ENCODE results near the gene SNAPC3.
"Not testable (repeated sequence)": the region's sequence is repeated elsewhere in the genome, so short reads cannot be mapped to it uniquely, and the experiment has no call there.

Gene SNAPC3

DNA sequence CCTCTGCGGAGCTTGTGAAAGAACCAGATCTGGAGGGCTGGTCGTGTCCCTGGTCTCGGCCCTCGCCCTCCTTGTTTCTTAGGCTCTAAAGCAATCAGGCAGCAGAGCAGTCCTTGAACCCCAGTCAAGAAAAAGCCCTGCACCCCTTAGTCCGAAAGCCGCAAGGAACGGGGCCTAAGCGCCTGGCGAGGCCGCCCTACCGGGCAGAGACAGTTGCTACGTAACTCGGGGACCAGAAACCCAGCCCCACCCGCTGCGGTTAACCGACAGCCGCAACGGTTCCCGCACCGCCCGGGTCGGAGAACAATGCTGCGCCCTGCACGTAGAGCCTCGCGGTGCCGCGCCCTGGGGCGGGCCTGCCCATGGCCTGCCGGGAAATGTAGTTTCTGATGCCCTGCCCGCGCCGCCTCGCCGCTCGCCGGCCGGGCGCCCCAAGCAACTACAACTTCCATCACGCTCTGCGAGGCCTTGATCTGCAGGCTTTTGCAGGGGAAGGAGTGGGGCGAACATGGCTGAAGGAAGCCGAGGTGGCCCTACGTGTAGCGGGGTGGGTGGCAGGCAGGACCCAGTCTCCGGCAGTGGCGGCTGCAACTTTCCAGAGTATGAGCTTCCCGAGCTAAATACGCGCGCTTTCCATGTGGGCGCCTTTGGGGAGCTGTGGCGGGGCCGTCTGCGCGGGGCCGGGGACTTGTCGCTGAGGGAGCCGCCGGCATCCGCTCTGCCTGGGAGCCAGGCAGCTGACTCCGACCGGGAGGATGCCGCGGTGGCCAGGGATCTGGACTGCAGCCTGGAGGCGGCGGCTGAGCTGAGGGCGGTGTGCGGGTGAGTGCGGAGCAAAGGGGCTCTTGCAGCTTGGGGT lies at the start of gene SNAPC3:
Gene SNAPC3, plus strand, starts transcription at position 505 of the 859 bp plus-strand sequence. Its CDS starts 4 bp downstream, at position 509.
- peak; percentile 97 for DNase-seq (ENCODE audit: low spot score)

DNA sequence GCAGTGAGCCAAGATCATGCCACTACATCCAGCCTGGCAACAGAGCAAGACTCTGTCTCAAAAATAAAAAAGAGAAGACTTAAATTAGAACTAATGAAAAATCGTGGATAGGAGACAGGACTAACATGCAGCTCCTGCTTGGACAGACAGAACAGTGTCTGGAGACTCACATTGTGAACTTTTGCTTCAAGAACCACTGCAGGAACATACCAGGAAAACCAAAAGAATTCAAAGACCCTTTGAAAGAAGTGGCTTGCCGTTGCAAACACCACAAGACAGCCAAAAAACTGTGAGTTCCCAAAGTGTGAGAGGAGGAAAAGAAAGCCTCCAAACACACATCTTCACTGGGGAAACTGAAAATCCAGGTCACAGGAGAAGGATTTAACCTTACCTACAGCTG lies 48.8 kb upstream of the SNAPC3 start:
- DNase-seq (ENCODE audit: low spot score): no peak

DNA sequence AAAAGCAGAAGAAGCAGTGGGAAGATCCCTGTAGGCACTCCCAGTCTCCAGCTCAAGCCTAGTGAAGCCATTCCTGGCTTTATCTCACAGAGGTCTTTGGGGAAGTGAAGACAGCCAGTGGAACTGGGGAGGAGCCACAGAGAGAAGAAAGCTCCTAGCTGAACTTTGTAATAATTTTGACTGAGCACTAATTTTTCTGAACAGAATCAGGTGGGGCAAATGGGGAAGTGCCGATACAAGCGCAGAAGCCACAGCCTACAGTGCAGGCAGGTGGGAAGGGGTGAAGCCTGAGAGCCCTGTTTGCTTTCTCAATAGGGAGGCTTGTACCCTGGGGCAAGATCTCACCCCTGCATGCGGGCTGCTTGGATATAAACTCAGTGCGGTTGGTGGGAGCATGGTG lies 48.4 kb upstream of the SNAPC3 start:
- DNase-seq (ENCODE audit: low spot score): no peak

DNA sequence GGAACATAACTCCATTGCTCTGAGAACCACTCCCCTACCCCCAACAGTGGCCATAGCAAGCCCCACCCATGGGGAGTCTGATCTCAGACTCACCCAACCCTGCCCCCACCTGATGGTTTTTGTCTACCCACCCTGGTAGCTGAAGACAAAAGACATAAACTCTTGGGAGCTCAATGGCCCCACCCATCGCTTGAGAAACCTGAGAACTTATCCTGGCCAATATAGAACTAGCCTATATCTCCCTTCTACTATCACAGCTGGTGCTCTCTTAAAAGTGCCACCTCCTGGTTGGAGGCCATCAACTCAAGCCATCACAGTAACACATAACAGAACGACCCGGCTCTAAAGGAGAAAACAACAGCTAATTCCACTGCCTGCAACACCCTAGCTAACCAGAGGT lies 47.9 kb upstream of the SNAPC3 start:
- no peak for DNase-seq (ENCODE audit: low spot score)

DNA sequence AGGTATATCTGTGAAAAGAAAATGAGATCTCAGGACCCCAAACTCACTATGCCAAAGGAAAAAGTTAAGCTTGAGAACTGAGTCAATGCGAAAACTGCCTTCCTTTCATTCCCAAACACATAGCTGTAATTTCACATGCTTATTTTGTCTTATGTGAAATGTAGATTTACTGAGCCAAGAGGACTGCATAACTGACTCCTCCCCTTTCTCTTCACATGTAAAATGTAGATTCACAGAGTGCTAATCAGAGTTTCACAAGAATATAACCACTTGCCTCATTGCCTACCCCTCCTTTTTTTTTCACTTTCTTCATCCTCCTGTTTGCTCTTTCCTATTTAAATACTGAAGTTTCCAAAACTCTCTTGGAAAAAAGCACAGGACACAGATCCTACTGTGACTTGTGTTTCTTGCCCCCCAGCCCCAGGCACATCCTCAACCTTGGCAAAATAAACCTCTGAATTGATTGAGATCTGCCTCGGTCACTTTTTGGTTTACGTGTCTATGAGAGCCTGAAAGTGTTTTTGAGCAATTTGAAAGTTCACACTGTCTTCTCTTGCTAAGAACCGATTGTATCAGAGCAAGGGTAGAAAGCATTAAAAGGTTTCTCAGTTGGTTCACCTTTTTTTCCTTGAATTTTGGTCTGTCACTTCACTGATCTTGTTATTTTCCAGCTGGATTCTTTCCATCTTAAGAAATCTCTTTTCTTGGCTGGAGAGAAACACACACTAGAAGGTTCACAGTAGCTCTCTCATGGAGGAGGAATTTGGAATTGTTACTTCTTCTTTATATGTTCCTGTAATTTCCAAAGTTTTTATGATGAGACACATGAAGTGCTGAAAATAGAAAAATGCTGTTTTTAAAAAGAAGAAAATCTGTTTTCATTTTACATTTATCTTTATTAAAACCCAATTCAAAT lies 44.8 kb upstream of the SNAPC3 start:
- no peak for DNase-seq (ENCODE audit: low spot score)

DNA sequence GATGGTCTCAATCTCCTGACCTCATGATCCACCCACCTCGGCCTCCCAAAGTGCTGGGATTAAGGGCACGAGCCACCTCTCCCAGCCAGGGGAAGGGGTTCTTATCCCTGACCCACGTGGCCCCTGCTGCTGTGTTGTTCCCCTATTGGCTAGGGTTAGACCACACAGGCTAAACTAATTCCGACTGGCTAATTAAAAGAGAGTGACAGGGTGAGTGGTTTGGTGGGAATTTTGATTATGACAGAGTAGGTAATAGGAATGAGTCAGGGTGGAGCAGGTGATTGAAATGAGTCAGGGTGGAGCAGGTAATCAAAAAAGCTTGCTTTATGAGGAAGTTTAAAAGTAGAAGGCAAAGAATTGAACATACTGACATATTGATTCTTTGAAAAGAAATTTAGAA lies 43.4 kb upstream of the SNAPC3 start:
- DNase-seq (ENCODE audit: low spot score): not testable (repeated sequence)

DNA sequence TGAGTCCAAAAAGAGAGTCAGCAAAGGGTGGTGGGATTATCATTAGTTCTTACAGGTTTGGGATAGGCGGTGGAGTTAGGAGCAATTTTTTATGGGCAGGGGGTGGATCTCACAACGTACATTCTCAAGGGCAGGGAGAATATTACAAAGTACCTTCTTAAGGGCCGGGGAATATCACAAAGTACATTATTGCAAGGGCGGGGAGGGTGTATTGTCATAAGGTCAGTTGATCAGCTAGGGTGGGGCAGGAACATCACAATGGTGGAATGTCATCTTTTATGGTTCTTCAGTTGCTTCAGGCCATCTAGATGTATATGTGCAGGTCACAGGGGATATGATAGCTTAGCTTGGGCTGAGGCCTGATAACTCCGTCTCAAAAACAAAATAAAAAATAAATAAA lies 42.8 kb upstream of the SNAPC3 start:
- DNase-seq (ENCODE audit: low spot score): not testable (repeated sequence)

DNA sequence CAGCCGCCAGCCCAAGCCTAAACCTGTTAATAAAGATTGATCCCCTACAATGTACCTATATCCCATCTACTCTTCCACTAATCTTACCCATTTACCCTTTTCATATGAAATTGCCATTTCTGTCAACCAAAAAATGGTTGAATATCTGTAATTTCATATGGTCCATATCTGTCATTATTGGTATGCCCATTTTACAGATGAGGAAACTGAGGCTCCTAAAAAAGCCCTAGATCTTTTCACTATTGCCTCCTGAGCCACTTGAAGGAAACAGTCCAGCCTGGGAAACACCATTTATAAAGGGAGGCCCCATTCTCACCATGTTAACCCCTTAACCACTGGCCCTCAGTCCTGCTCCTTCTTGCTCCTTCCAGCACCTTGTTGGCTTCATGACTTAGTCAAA lies 41.2 kb upstream of the SNAPC3 start:
- DNase-seq (ENCODE audit: low spot score): no peak

DNA sequence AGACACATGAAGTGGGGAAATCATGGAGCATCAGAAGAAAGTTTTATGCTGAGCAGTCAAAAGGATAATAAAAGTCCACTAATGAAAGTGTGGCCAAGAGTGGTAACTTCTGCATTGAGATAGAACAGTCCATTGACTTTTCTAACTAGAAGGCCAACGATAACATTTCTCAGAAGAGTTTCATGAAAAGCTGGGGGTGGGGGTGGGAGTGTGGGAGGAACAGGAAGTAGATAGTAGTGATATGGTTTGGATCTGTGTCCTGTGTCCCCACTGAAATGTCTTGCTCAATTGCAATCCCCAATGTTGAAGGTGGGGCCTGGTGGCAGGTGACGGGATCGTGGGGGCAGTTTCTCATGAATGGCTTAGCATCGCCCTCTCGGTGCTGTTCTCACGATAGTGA lies 36.2 kb upstream of the SNAPC3 start:
- DNase-seq (ENCODE audit: low spot score): no peak

DNA sequence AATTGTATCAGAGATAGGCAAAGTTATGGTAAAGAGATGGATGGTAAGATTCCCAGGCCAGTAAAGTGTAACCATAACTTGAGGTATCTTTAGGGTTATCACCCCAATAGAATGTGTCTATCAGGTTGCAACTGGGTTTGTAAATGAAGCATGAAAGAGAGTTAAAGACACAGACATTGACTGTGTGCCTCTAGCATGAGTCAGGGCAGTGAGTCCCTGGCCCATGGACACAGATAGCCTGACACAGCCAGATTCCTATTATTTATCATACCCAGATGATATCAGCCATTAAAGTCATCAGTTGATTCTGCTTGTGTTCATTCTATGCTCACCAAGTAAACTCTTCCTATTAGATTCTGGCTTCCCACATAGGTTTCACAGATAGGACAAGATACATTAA lies 33.5 kb upstream of the SNAPC3 start:
- DNase-seq (ENCODE audit: low spot score): peak; percentile 69

DNA sequence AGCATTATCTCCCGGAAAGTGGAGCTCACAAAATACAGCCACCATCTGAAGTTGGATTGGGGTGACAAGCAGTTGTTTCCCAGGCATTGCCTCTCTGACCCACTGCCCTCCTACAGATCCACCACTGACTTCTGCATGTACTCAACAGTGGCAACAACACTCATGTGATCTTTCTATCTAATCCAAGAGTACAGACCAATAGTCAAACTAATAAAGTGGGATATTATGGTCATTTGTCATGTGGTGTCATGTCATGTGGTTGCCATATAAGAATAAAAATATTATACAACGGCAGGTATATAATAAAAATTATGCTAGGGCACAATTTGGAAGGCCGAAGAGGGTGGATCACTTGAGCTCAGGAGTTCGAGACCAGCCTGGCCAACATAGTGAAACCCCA lies 33.0 kb upstream of the SNAPC3 start:
- no peak for DNase-seq (ENCODE audit: low spot score)

DNA sequence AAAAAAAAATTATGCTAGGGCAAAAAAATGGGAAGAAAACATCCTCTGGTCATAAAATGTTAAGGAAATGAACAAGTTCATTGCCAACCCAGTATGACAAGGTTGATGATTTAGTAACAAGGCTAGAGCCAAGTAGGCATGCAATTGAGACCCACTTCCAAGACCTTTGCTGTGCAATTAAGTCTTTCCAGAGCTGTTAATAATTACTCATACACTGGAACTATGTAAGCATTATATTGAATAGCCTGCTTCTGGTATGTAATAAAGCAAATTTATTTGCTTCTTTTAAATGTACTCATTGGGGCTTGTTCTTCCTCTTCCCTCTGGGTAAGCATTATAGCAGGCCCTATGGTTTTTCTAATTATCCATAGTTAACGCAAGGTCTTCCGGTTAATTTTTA lies 32.5 kb upstream of the SNAPC3 start:
- peak; percentile 35 for DNase-seq (ENCODE audit: low spot score)

DNA sequence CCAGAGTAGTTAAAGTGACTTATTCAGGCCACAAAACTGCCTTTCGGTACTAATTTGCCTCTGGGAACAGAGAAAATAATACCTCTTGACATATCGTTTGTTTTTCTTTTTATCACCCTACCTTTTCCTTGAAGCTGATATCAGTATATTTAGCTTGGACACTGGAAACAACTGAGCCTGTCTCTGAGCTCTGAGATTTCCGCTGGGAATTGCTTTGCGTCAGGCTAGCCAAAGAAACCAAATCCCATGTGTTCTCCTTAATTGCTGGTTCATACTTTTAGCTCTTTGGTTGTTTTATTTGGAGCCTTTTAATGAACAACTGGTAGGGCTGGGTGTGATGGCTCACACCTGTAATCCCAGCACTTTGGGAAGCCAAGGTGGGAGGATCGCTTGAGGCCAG lies 30.3 kb upstream of the SNAPC3 start:
- no peak for DNase-seq (ENCODE audit: low spot score)

DNA sequence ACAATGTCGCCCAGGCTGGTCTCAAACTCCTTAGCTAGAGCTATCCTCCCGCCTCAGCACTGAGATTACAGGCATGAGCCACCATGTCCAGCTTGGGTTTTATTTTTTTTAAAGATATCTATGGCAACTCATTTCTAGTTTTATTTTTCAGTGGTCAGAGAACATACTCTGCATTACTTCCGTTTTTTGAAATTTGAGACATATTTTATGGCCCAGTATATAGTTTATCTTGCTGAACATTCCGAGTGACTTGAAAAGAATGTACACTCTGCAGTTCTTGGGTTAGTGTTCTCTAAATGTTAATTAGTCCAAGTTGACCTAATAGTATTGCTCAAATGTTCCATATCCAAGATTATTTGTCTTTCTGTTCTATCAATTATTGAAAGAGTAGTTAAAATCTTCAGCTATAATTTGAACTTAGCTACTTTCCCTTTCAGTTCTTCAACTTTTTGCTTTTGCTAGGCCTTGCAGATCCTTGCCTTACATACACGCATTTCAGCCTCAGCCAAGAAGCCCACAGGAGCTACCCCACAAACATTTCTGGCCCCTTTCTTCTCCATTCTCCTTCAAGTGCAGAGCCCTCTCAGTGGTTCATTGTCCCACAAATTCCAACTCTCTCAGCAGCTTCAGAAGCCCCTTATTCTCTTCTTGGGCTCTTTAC lies 22.3 kb upstream of the SNAPC3 start:
- no peak for DNase-seq (ENCODE audit: low spot score)

DNA sequence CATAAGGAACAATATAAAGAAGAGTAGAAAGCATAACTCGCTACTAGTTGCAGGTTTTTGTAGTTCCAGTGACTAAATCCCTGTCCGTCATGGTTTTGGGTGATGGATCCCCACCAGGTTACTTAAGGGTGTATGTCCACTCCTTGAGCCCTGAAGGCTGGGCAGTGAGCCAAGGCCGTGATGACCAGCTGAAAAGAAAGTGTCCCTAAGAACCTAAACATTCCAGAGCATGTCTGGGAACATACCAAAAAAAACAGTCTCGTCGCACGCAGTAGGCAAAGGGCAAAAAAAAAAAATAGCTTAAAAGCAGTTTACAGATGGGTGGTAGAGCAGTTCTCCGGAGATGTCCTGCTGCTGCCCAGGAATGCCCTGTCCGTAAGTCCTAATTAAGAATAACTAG lies 21.4 kb upstream of the SNAPC3 start:
- DNase-seq (ENCODE audit: low spot score): peak; percentile 50

DNA sequence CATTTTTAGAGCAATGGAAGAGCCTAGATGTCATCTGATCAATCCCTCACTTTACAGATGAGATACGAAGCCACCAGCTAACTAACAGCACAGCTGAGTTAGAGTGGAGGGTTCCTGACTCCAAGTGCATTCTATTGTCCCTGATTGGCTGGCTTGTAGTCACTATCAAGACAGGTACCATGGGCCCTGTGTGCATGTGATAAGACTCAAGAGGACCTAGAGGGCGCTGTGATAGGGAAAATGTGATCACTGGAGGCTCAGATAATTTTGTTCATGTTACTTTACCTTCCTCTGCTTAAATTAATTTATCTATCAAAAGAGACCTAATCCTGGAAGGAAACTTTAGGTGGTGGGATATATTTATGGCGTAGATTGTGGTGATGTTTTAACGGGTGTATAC lies 19.5 kb upstream of the SNAPC3 start:
- DNase-seq (ENCODE audit: low spot score): no peak

DNA sequence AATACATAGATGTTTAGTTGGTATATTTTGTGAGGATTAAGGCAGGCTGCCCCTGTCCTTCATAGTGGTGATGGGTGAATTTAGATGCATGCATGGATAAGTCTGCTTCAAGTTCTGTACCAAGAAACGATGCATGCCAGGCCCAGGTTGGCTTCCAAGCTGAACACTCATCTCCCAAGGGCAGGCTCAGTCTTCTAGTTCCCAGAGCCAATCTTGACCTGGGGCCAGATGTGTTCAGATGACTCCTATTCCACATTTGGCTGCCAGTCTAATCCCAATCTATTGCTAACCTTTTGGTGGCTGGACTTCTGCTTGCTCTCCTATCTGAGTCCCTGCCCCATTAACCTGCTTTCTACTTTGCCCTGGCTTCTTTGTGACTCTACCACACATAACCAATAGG lies 18.5 kb upstream of the SNAPC3 start:
- no peak for DNase-seq (ENCODE audit: low spot score)

DNA sequence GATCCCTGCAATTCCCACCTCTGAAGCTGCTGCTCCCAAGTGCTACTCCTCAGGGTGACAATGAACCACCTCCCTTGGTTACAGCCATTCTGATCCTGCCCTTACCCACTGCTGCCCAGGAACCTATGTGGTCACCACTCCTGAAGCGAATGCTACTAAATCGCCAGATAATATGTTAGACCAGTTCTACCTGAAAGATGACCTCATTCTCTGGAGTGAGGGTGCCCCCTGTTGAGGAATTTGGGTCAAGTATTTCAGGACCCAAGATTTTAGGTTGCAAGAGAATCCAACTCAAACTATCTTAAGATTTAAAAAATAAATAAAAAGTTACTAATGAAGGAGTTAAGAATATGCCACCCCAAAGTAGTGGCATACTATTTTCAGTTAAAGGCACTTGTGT lies 5.8 kb upstream of the SNAPC3 start:
- DNase-seq (ENCODE audit: low spot score): peak; percentile 68

DNA sequence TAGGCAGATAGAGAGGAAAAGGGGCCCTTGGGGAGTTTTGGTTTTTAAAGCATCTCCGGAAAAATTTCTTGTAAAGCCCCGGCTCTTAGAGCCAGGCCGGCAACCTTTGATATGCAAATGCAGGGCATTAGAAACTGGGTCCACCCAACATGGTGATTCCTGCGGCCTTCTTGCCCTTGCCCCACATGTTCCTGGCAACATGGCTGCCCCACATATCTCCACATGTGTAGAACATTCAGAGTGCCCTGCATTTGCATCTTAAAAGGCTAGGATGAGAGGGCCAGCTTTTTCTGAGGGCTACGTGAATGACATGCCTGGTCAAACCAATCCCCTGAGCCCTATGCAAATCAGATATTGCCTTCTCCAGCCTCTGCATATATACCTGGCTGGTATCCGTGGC lies 5.0 kb upstream of the SNAPC3 start:
- no peak for DNase-seq (ENCODE audit: low spot score)

DNA sequence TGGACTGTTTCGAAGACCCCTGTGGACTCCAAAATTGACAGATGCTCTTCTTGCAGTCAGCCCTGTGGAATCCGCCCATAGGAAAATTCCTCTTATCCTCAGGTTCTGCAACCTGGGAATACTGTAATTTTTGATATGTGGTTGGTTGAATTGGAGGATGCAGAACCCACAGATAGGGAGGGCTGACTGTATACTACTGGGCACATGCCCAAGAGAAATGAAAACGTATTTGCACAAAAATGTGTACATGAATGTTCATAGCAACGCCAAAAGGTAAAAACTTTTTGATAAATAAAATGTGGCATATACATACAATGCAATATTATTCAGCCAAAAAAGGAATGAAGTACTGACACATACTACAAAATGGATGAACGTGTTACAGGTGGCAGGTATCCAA lies 1.9 kb upstream of the SNAPC3 start:
- DNase-seq (ENCODE audit: low spot score): no peak

DNA sequence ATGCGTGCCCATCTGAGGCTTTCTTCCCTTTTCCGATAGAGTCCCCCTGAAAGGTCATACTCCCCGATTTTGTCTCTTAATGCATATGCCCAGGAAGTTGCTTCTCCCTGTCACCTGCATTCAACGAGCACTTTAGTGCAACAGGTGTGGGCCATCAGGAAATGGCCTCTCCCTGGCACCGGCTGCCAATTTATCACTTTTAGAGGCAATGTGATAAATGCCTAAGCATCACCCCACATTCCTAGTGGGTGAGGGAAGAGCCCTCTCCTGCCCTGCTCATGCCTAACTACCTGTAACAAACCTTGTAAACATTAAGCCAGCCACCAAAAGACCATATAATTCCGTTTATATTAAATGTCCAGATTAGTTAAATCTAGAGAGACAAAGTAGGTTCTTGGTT lies 1.1 kb upstream of the SNAPC3 start:
- peak; percentile 74 for DNase-seq (ENCODE audit: low spot score)

DNA sequence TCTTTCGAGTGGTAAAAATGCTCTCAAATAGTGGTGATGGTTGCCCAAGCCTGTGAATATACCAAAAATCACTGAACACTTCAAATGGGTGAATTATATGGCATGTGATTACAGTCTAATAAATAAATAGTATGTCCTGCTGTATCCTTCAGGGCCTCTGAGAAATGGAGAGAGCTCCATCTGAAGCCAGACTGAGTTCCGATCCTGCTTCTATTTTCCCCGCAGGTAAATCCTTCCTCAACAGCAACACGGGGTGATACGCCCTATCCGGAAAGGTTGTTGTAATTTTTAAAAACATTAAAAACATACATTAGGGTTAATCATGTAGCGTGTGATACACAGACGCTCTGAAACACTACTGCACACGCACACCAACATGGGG lies 695 bp upstream of the SNAPC3 start:
- DNase-seq (ENCODE audit: low spot score): no peak
